ENCODE results near the gene MIEN1.
"Not testable (repeated sequence)": the region's sequence is repeated elsewhere in the genome, so short reads cannot be mapped to it uniquely, and the experiment has no call there.

Gene MIEN1

GRCh38 chr17:39739885-39740356, 9.6 kb upstream of the MIEN1 start:
- DNase-seq (ENCODE audit: low read depth) = no peak

GRCh38 chr17:39738983-39739884, 8.9 kb upstream of the MIEN1 start:
- no peak for DNase-seq (ENCODE audit: low read depth)

- DNase-seq (ENCODE audit: low read depth) = no peak
Observed at GRCh38 chr17:39738568-39738901, 8.2 kb upstream of the MIEN1 start.

GRCh38 chr17:39737760-39738567, 7.6 kb upstream of the MIEN1 start, which contains the start of gene GRB7:
Gene GRB7, plus strand, starts transcription at chr17:39737938. Its CDS starts 4,364 bp downstream, at chr17:39742302.
- no peak for DNase-seq (ENCODE audit: low read depth)

GRCh38 chr17:39737206-39737759, 7.0 kb upstream of the MIEN1 start:
- no peak for DNase-seq (ENCODE audit: low read depth)

GRCh38 chr17:39736319-39737165, 6.2 kb upstream of the MIEN1 start:
- DNase-seq (ENCODE audit: low read depth) = no peak

- DNase-seq (ENCODE audit: low read depth) = no peak
Observed at GRCh38 chr17:39735882-39736281, 5.5 kb upstream of the MIEN1 start.

- no peak for DNase-seq (ENCODE audit: low read depth)
Observed at GRCh38 chr17:39732586-39732985, 2.3 kb upstream of the MIEN1 start.

- DNase-seq (ENCODE audit: low read depth) = no peak
Observed at GRCh38 chr17:39729280-39729851, 966 bp downstream of the MIEN1 start.

- DNase-seq (ENCODE audit: low read depth) = no peak
Observed at GRCh38 chr17:39727556-39727955, 2.8 kb downstream of the MIEN1 start.

GRCh38 chr17:39726617-39727016, 3.7 kb downstream of the MIEN1 start:
- DNase-seq (ENCODE audit: low read depth) = no peak

- DNase-seq (ENCODE audit: low read depth) = not testable (repeated sequence)
Observed at GRCh38 chr17:39725923-39726322, 4.4 kb downstream of the MIEN1 start.

- no peak for DNase-seq (ENCODE audit: low read depth)
Observed at GRCh38 chr17:39724731-39725130, 5.6 kb downstream of the MIEN1 start.

- no peak for DNase-seq (ENCODE audit: low read depth)
Observed at GRCh38 chr17:39722965-39723848, 7.1 kb downstream of the MIEN1 start.

GRCh38 chr17:39722104-39722503, 8.2 kb downstream of the MIEN1 start:
- DNase-seq (ENCODE audit: low read depth) = no peak

- no peak for DNase-seq (ENCODE audit: low read depth)
Observed at GRCh38 chr17:39719563-39720355, 10.6 kb downstream of the MIEN1 start.

- DNase-seq (ENCODE audit: low read depth) = no peak
Observed at GRCh38 chr17:39717660-39718059, 12.7 kb downstream of the MIEN1 start.

GRCh38 chr17:39716879-39717536, 13.3 kb downstream of the MIEN1 start:
- no peak for DNase-seq (ENCODE audit: low read depth)

Measured in stimulated activated CD8-positive, alpha-beta memory T cell treated with anti-CD3 and anti-CD28 coated beads, Interleukin-15, amount 100 ng/mL, for 24 hours (primary cell).